ENCODE data around the gene CDR2L.

- TF ChIP-seq ATF3 (IDR thresholded peaks at IDR 0.05) (no peak), GABPA (IDR thresholded peaks at IDR 0.05 in 1 of 2, conservative IDR thresholded peaks at IDR 0.05 in 1 of 2) (no peak), TAF1 (conservative IDR thresholded peaks at IDR 0.05) (no peak), CTCF (IDR thresholded peaks at IDR 0.05; ENCODE audit: low read depth, low read length, missing input control) (no peak), MAX (IDR thresholded peaks at IDR 0.05) (no peak), SP1 (IDR thresholded peaks at IDR 0.05) (no peak), REST (IDR thresholded peaks at IDR 0.05) (no peak), RAD21 (IDR thresholded peaks at IDR 0.05) (no peak), JUND (IDR thresholded peaks at IDR 0.05) (no peak), ZBTB33 (IDR thresholded peaks at IDR 0.05) (no peak)
Measured at GRCh38 chr17:74999523-74999922, 12.1 kb downstream of the CDR2L start.
